Ovary (tissue), 10 donors: Measurements from ENCODE around the gene KRT81. TPM values are rescaled to one million over a fixed set of nuclear protein-coding genes. Genes with fewer than 3 reads are reported as not detected.

ENCODE experiments used
- DNase-seq, 5 donors: peaks; one replicate each; pipeline ENCODE4 v3.0.0-alpha.2; 2019 to 2020
- H3K27ac ChIP-seq, 2 donors: fragments of 200-600 bp; one replicate each; pipeline versions ENCODE4 v1.5.1 to v1.8.0; 2019 to 2022
- H3K27me3 ChIP-seq: fragments of 200-600 bp; one replicate; pipeline ENCODE4 v1.8.0; 2022
- H3K36me3 ChIP-seq: fragments of 200-600 bp; sonication (generic); one replicate; pipeline ENCODE4 v1.5.1; 2019
- H3K4me1 ChIP-seq: one replicate; pipeline ENCODE4 v1.8.1; 2013; ENCODE audit warnings: mild to moderate bottlenecking, moderate library complexity; ENCODE audit not compliant: insufficient read depth
- H3K4me3 ChIP-seq: fragments of 200-600 bp; sonication (generic); one replicate; pipeline ENCODE4 v1.5.1; 2017
- H3K9me3 ChIP-seq, 2 donors: fragments of 200-600 bp in 1 of 2; sonication (generic) in 1 of 2; one replicate each; pipeline versions ENCODE4 v1.5.1 to v1.8.1; 2013 to 2019; ENCODE audit warnings: mild to moderate bottlenecking in 1 of 2, moderate library complexity in 1 of 2
- CTCF ChIP-seq, 3 donors: fragments of 450-650 bp in 2 of 3; fragments of 200-600 bp in 1 of 3; IDR thresholded peaks; one replicate each; pipeline versions ENCODE4 v1.5.1 to v1.8.0; 2016 to 2022; ENCODE audit warnings: antibody characterized with exemption in 3 of 3, mild to moderate bottlenecking in 1 of 3
- EP300 ChIP-seq: sonication (generic); formaldehyde crosslinking; IDR thresholded peaks from one replicate; pipeline ENCODE4 v1.6.1; 2017; ENCODE audit warnings: antibody characterized with exemption
- POLR2A ChIP-seq: fragments of 450-650 bp; IDR thresholded peaks from one replicate; pipeline ENCODE4 v1.6.1; 2017; ENCODE audit warnings: antibody characterized with exemption, mild to moderate bottlenecking, moderate library complexity
- WGBS, 3 donors: extraction: QIAGEN DNeasy Blood & Tissue Kit in 1 of 3; methylation state at CpG; one replicate each; pipeline versions ENCODE4 v1.1.5 to v1.1.7; 2013 to 2017; 5-methylcytosine and 5-hydroxymethylcytosine counted together
- intact Hi-C, 4 donors: fragments of 100-400 bp; cut with DNase I; formaldehyde crosslinking; loops; one replicate each; pipeline versions ENCODE4 v1.11.0 to v1.15.1; 2022 to 2023
- long read RNA-seq, 3 donors: library from polyadenylated mRNA in 2 of 3; unstranded in 2 of 3; transcript quantifications; one replicate each; pipeline ENCODE4 v2.0.0 and lab custom pipeline, GENCODE V29; 2021 to 2026
- polyA plus RNA-seq, 2 donors: library from polyadenylated mRNA; stranded (reverse); fragments of 200-250 nt in 1 of 2; fragments of 350-450 nt in 1 of 2; fragmentation: Illumina TruSeq in 1 of 2; extraction: RNeasy Lipid Tissue Mini Kit (QIAGEN cat#74804) in 1 of 2; gene quantifications; one replicate each; pipeline ENCODE4 v1.2.3, GENCODE V29; 2013 to 2014
- total RNA-seq, 7 donors: library from RNA; depleted of rRNA in 2 of 7; stranded (reverse); fragments of >200 nt in 2 of 7; fragmentation: NEBNext Ultra II Directional in 3 of 7; extraction: Animal tissue kit (Norgen Biotek cat#: 25700) in 3 of 7; gene quantifications; one replicate each; pipeline versions ENCODE4 v1.1.0 to v1.2.4, GENCODE V29; 2016 to 2023
- donor health status: DM: no; HTN: no; CAD: no; lungs with moderate emphysema.
- donor health status: DM: no; HTN: no; CAD: no.
- donor health status: Bipolar disorder and iron deficiency.
- donor health status: DM: yes; HTN: yes; CAD: no.
- donor health status: DM: no; HTN: no; CAD: no.
- donor health status: DM: yes; HTN: yes; CAD: no.

KRT81 gene
- total RNA-seq (1 to 10 TPM in 1 of 7 donors, not detected in 6; 1.2 TPM), polyA plus RNA-seq (not detected)
- long read RNA-seq, donor 1, result 0 reads
- long read RNA-seq, donor 2, result 0 reads
- long read RNA-seq, donor 3, result 0 reads

DNA sequence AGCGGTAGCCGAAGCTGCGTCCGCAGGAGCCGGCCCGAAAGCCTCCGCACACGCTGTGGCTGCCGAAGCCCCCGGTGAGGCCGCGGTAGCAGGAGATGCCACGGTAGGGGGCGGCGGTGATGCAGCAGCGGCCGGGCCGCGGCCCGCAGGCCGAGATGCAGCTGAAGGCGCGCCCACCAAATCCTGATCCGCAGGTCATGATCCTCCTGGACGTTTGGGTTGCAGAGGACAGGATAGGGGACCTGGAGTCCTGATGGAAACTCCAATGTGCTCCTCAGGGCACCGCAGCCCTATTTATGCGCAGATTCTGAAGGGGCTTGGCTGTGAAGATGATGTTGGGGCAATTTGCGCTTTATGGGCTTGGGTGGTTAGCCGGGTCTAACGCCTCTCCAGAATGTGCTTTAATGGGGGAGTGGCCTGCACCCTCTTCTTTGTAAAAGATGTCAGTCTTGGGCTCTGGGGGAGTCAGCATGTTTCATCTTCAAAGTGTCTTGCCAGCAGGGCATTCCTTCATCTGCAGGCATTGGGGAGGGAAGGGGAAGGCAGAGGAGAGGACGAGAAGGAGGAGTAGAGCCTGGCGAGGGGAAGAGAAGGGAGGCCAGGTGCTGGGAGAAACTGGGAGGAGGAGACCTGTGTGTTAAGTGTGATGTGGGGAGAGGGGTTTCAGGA is at the start of gene KRT81:
Gene KRT81, minus strand, starts transcription at position 268 of the 669 bp plus-strand sequence. Its CDS starts 69 bp downstream, at position 199.
- H3K36me3 ChIP-seq, result no peaks in the 10 kb centered on the region
- 16 to 58% (median 30%) methylated on average over 17 to 23 of the region's 32 CpGs for WGBS, 3 donors
- H3K27me3 ChIP-seq, result no peaks in the 10 kb centered on the region
- H3K27ac ChIP-seq, result no peak within 1 kb of the TSS
- intact Hi-C loops, result no loop called here
- H3K9me3 ChIP-seq, result no peaks in the 10 kb centered on the region
- H3K4me3 ChIP-seq, result no peak within 1 kb of the TSS
- no peak for TF ChIP-seq CTCF (IDR thresholded peaks at IDR 0.05)
- no peak for TF ChIP-seq EP300
- TF ChIP-seq POLR2A, result no peak
- no peaks in the 10 kb centered on the region for H3K4me1 ChIP-seq
- DNase-seq, result no peak

DNA sequence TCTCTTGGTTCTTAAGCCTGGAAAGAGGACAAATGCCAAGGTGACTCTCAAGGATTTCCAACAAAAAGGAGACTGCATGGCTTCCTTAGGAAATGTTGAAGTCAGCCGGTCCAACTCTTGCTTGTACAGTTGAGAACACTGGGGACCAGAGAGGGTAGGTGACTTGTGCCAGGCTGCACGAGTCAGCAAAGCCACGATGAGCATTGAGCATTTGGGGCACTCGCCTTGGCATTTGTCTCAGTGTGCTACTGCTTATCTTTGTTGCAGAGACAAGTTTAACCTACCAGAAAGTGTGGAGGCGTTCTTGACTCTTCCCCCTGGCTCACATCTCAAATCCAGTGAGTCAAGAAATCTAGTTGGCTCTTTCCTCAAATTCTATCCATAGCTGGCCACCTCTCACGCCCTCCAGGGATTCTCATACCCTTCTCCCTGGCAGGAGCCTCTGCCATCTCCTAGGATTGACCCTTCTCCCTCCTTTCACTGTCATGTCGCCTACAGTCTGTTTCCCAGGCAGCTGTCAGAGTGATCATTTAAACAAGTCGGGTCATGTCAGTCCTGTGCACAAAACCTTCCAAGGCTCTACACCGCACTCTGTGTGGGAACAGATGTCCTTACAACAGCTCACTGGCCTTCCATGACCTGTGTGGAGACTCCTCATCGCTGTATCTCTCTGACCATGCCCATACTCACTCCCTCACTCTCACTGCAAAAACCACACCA is 47.1 kb upstream of the KRT81 start:
- peaks cover 0 to 5% of the 10 kb centered on the region in 2 donors for H3K9me3 ChIP-seq
- H3K4me3 ChIP-seq, result no peak overlapping the region
- H3K4me1 ChIP-seq, result no peaks in the 10 kb centered on the region
- WGBS, 3 donors, result 73 to 81% (median 73%) methylated on average over 10 of the region's 10 CpGs
- DNase-seq, result no peak
- no peak for TF ChIP-seq EP300
- no peak for TF ChIP-seq POLR2A
- TF ChIP-seq CTCF (IDR thresholded peaks at IDR 0.05), result no peak
- no peak overlapping the region for H3K27ac ChIP-seq
- no peaks in the 10 kb centered on the region for H3K36me3 ChIP-seq
- intact Hi-C loops, result no loop called here
- no peaks in the 10 kb centered on the region for H3K27me3 ChIP-seq

- intact Hi-C loops, result no loop called here
- 59 to 67% (median 66%) methylated on average over 1 of the region's 1 CpG for WGBS, 3 donors
Measured at GRCh38 chr12:52337054-52337453, 45.7 kb upstream of the KRT81 start.

DNA sequence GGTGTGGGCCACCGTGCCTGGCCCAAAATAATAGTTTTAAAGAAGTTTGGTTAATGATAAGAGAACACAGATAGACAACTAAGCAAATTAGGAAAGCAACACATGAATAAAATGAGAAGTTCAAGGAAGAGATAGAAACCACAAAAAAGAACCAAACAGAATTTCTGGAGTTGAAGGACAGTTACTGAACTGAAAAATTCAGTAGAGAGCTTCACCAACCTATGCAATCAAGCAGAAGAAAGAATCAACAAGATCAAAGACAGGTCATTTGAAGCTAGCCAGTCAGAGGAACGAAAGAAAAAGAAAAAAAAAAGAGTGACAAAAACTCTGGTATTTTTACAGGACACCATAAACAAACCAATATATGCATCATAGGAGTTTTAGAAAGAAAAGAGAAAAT is 45.3 kb upstream of the KRT81 start:
- no peak for DNase-seq
- peaks cover 0 to 5% of the 10 kb centered on the region in 2 donors for H3K9me3 ChIP-seq
- no peaks in the 10 kb centered on the region for H3K27me3 ChIP-seq
- intact Hi-C loops, result no loop called here
- H3K36me3 ChIP-seq, result no peaks in the 10 kb centered on the region
- H3K27ac ChIP-seq, result no peak overlapping the region
- no peaks in the 10 kb centered on the region for H3K4me1 ChIP-seq
- no peak overlapping the region for H3K4me3 ChIP-seq
- WGBS, 3 donors, result 77 to 87% (median 80%) methylated on average over 2 of the region's 2 CpGs
- no peak for TF ChIP-seq POLR2A

More at GRCh38 chr12:52337054-52337453, 45.7 kb upstream of the KRT81 start:
- H3K27me3 ChIP-seq, result no peaks in the 10 kb centered on the region
- H3K4me1 ChIP-seq, result no peaks in the 10 kb centered on the region
- no peak overlapping the region for H3K4me3 ChIP-seq
- no peak overlapping the region for H3K27ac ChIP-seq
- TF ChIP-seq POLR2A, result no peak
- TF ChIP-seq CTCF (IDR thresholded peaks at IDR 0.05), result no peak
- no peak for TF ChIP-seq EP300
- no peak for DNase-seq
- no peaks in the 10 kb centered on the region for H3K36me3 ChIP-seq
- peaks cover 0 to 5% of the 10 kb centered on the region in 2 donors for H3K9me3 ChIP-seq
